Activated gamma-delta T cell (primary cell): ENCODE results near the gene SRCIN1.

ENCODE experiments used
- DNase-seq: peaks from one replicate; lab custom pipeline; 2025; lab: John Stamatoyannopoulos, UW

SRCIN1 gene

DNA sequence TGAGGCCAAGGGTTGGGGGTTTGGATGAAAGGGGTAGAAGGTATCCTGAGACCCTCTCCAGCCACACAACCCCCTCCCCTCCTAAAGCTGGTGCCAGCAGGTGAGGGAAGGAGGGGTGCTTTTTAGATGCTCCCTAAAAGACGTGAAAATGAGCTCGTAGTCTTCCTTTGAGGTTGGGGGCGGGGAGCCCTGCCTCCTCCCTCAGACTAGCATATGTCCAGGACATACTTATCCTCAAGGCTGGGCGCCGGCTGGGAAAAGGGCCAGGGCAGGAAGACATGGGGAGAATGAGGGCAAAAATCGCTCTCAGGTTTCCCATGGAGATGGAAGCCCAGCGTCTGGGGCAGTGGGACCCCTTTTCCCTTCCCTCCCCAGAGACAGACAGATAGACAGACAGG, 26.7 kb downstream of the SRCIN1 start:
- DNase-seq = no peak

DNA sequence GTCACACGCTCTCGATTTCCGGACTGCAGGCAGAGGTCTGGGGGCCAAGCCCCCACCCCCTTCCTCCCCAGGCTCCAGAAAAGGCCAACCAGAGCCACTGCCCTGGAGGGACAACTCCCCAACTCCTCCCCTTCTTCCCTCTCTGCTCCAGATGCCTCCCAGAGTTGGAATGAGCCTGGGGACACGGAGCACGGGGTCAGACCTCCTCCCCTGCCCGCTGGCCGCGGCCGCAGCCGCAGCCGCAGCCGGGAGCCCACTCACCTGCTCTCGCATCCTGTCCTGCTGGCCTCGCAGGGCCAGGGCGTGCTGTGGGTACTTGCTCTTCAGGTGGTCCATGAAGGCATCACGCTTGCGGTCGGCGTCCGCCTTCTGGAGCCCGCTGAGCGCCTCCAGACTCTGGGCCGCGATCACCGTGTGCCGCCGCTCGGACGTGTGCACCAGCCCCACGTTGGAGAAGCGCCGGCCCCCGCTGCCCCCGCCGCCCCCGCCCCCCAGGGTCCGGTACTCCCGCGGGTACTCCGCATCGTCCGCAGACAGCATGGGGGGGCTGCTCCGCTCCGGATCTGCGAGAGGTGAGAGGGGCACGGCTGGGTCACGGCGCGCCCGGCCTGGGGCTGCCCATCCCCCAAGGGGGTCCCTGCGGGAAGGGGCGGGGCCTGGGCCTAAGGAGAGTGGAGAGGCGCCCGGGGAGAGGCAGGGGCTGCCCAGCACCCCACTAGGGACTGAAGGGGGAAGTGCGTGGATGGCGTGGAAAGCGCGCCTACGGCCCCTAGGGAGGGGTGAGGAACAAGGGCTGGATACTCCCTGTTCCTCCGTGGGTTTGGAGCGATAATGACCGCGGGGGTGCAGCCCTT, 27.3 kb downstream of the SRCIN1 start:
- DNase-seq = no peak

- no peak for DNase-seq
Measured at GRCh38 chr17:38577645-38578173, 28.0 kb downstream of the SRCIN1 start.

GRCh38 chr17:38577244-38577643, 28.5 kb downstream of the SRCIN1 start:
- DNase-seq = no peak

DNA sequence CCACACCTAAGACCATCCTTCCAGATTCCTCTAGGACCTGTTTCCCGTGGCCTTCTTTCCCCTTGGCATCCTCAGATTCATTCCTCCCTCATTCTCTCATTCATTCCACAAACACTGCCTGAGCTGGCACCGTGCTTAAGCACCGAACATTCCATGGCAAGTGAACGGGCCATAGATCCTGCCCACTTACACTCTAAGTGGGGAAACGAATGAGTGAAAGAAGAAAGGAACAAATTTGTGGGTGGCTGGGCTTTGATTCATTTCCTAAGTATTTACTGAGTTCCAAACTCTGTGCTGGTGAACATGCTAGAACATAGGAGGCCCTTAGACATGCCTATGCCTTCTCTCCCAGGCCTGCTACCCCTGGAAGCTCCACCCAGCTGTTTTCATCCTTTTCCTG, 30.0 kb downstream of the SRCIN1 start:
- no peak for DNase-seq

- DNase-seq = no peak
Measured at GRCh38 chr17:38574712-38575111, 31.0 kb downstream of the SRCIN1 start.

DNA sequence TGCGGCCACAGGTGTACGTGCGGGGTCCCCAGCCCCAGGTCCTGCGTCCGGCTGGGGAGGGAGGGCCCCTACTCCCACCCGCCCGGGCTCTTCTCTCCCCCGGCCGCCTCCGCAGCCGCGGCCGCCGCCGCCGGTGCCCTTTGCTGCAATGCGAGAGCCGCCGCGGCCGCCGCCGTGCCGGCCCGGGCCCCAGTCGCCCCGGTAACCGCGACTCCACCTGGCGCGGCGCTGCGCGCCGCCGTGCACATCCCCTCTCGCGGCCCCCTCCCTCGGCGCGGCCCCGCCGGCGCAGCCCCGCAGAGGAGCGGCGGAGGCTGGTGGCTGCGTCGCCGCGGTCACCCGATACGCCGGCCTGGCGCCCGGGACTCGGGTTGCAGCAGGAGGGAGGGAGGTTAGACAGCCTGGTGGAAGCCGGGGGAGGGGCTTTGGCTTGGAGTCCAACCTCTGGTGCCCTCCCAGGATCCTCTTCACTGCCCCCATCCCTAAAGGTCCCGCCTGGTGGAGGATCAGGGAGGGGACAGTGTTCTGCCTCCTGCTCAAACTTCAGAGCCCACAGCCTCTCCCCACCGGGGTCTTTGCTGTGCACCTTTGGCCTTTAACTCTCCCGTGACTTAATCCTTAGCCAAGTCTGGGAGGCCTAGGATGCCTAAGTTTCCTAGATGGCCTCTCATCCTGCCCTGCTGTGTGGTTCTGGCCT, 32.9 kb downstream of the SRCIN1 start:
- no peak for DNase-seq

GRCh38 chr17:38571833-38572668, 33.7 kb downstream of the SRCIN1 start:
- DNase-seq = no peak

DNA sequence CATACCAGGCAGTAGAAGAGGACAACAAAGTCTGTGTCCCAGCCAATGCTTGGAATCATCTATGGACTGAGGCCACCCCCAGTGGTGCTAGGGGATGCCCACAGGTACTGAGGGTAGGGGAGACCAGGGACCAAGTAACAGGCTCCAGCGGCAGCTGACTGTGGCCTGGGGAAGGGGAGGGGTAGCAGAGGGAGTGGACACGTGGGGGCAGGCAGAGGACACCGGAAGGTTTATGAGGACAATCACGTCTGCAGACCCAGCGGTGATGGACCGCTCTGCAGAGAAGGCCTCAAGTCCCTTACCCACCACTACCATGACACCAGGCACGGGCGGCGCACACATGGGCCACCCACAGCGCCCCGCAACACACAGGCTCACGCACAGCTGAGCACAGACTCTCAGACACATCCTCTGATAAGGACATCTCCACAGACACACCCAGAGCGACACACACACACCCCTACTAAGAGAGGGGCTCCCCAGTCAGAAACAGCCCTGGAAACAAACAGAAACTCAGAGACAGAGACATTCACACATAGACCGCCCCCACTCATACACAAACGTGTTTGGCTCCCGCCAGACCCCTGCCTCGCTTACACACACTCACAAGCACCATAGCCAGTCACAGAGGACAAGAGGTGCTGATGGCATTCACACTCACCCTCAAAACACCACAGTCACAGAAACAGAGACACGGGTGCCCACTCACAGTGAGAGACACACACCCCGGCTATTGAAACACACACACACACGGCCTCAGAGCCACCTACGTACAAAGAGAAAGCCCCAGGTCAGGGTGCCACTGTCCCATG, 35.8 kb downstream of the SRCIN1 start:
- no peak for DNase-seq

- no peak for DNase-seq
Measured at GRCh38 chr17:38568845-38569510, 36.8 kb downstream of the SRCIN1 start.

GRCh38 chr17:38568274-38568673, 37.5 kb downstream of the SRCIN1 start:
- DNase-seq = no peak

GRCh38 chr17:38567350-38567749, 38.4 kb downstream of the SRCIN1 start:
- DNase-seq = no peak

GRCh38 chr17:38566666-38567031, 39.1 kb downstream of the SRCIN1 start:
- DNase-seq = no peak

GRCh38 chr17:38565853-38566665, 39.7 kb downstream of the SRCIN1 start:
- no peak for DNase-seq

GRCh38 chr17:38564869-38565268, 40.9 kb downstream of the SRCIN1 start:
- no peak for DNase-seq

GRCh38 chr17:38564254-38564837, 41.4 kb downstream of the SRCIN1 start:
- no peak for DNase-seq

GRCh38 chr17:38563362-38564253, 42.1 kb downstream of the SRCIN1 start:
- no peak for DNase-seq

GRCh38 chr17:38562903-38563302, 42.8 kb downstream of the SRCIN1 start:
- no peak for DNase-seq

- no peak for DNase-seq
Measured at GRCh38 chr17:38562215-38562569, 43.6 kb downstream of the SRCIN1 start.
